Right lobe of liver (tissue), 6 donors: ENCODE results near the gene NR6A1. TPM values are rescaled to one million over a fixed set of nuclear protein-coding genes. Genes with fewer than 3 reads are reported as not detected.

Experiments used
- ATAC-seq, 4 donors: fragments of 200-7000 bp; cut with Tn5 transposase; one replicate each; pipeline ENCODE4 v1.9.1; 2020; ENCODE audit warnings: mild to moderate bottlenecking in 4 of 4, moderate library complexity in 4 of 4
- DNase-seq, 3 donors: peaks; one replicate each; pipeline ENCODE4 v3.0.0-alpha.2; 2020
- H3K27ac ChIP-seq, 3 donors: fragments of 200-600 bp; one replicate each; pipeline ENCODE4 v1.8.0; 2022
- H3K27me3 ChIP-seq, 2 donors: fragments of 200-600 bp; one replicate each; pipeline ENCODE4 v1.8.0; 2022
- H3K36me3 ChIP-seq, 4 donors: fragments of 200-600 bp; sonication (generic) in 1 of 4; one replicate each; pipeline versions ENCODE4 v1.5.1 to v1.8.0; 2017 to 2022; ENCODE audit warnings: control low read depth in 1 of 4
- H3K4me1 ChIP-seq, 4 donors: fragments of 200-600 bp; sonication (generic) in 1 of 4; one replicate each; pipeline versions ENCODE4 v1.5.1 to v1.8.0; 2017 to 2022; ENCODE audit warnings: control low read depth in 1 of 4
- H3K4me3 ChIP-seq, 3 donors: fragments of 200-600 bp; one replicate each; pipeline ENCODE4 v1.8.0; 2022
- H3K9me3 ChIP-seq, 4 donors: fragments of 200-600 bp; sonication (generic) in 1 of 4; one replicate each; pipeline versions ENCODE4 v1.5.1 to v1.8.0; 2017 to 2022; ENCODE audit warnings: control low read depth in 1 of 4
- POLR2A ChIP-seq: fragments of 450-650 bp; IDR thresholded peaks from one replicate; pipeline ENCODE4 v1.6.1; 2017; ENCODE audit warnings: antibody characterized with exemption, mild to moderate bottlenecking
- WGBS: methylation state at CpG from one replicate; pipeline ENCODE4 v1.1.6; 2018; ENCODE audit warnings: low coverage, low lambda C conversion rate; ENCODE audit not compliant: insufficient coverage; ENCODE audit errors: missing lambda C conversion rate; 5-methylcytosine and 5-hydroxymethylcytosine counted together
- intact Hi-C, 2 donors: fragments of 100-400 bp; cut with DNase I; formaldehyde crosslinking; loops; one replicate each; pipeline versions ENCODE4 v1.11.2 to v1.14.1; 2022
- total RNA-seq, 6 experiments: library from RNA; depleted of rRNA in 2 of 6; stranded (reverse); fragments of >200 nt in 2 of 6; fragmentation: NEBNext Ultra II Directional in 3 of 6; extraction: Animal tissue kit (Norgen Biotek cat#: 25700) in 3 of 6; gene quantifications; one replicate each; pipeline versions ENCODE4 v1.1.0 to v1.2.4, GENCODE V29; 2016 to 2023
- TF ChIP-seq, protein P1 (sequence below), 4 donors: fragments of 200-600 bp in 3 of 4; fragments of 450-650 bp in 1 of 4; IDR thresholded peaks; one replicate each; pipeline versions ENCODE4 v1.5.1 to v1.8.0; 2016 to 2022; ENCODE audit warnings: antibody characterized with exemption in 4 of 4, mild to moderate bottlenecking in 2 of 4
- donor health status: DM: no; HTN: yes; CAD: no.
- donor health status: DM: no; HTN: no; CAD: no.
- donor health status: DM: no; HTN: no; CAD: no.
- donor health status: DM: no; HTN: yes; CAD: no.
- donor health status: DM: no; HTN: yes; CAD: no.

The NR6A1 gene
- total RNA-seq, 6 experiments from 2014 or later: 1.3 to 3.6 (median 1.9) TPM

DNA sequence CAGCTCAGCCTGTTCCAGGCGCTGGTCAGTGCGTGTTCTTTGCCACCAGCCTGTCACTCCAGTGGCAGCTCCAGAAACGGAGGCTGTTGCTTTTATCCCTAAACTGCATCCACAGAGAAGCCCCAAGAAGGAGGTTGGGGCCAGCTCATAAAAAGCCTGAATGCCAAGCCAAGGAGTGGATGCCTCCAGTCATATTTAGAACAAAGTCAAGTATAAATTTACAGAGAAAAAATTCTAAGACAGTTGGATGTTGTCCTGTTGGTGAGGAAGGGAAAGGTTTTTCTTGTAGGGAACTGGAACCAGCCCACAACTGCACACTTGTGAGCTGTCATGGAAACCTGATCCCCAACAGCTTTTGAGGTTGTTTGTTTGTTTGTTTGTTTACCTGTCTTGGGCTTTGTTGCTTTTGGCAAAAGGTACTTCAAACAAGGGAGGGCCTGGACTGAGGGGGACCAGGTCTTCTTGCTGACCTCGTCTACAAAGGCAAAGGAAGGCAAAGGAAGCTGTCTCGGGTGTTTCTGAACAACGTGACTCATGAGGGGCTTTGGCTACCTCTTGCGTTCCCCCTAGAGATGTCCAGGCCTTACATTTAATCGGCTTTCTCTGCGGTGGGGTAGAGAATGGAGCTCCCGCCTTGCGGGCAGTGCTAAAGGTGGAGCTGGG is 42.5 kb upstream of the NR6A1 start:
- Histone ChIP-seq H3K36me3 (no peaks in the 10 kb centered on the region), H3K27ac (no peak overlapping the region), H3K9me3 (no peaks in the 10 kb centered on the region), H3K4me3 (no peak overlapping the region), H3K4me1 (peaks cover 0 to 4% (median 0%) of the 10 kb centered on the region in 4 donors), H3K27me3 (no peaks in the 10 kb centered on the region)
- TF ChIP-seq, protein P1, sequence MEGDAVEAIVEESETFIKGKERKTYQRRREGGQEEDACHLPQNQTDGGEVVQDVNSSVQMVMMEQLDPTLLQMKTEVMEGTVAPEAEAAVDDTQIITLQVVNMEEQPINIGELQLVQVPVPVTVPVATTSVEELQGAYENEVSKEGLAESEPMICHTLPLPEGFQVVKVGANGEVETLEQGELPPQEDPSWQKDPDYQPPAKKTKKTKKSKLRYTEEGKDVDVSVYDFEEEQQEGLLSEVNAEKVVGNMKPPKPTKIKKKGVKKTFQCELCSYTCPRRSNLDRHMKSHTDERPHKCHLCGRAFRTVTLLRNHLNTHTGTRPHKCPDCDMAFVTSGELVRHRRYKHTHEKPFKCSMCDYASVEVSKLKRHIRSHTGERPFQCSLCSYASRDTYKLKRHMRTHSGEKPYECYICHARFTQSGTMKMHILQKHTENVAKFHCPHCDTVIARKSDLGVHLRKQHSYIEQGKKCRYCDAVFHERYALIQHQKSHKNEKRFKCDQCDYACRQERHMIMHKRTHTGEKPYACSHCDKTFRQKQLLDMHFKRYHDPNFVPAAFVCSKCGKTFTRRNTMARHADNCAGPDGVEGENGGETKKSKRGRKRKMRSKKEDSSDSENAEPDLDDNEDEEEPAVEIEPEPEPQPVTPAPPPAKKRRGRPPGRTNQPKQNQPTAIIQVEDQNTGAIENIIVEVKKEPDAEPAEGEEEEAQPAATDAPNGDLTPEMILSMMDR (IDR thresholded peaks at IDR 0.05): no peak
- no peak for TF ChIP-seq POLR2A
- DNase-seq (no peak), ATAC-seq (no peak)
- WGBS: 67% methylated on average over 5 of the region's 11 CpGs
- intact Hi-C loops: no loop called here

DNA sequence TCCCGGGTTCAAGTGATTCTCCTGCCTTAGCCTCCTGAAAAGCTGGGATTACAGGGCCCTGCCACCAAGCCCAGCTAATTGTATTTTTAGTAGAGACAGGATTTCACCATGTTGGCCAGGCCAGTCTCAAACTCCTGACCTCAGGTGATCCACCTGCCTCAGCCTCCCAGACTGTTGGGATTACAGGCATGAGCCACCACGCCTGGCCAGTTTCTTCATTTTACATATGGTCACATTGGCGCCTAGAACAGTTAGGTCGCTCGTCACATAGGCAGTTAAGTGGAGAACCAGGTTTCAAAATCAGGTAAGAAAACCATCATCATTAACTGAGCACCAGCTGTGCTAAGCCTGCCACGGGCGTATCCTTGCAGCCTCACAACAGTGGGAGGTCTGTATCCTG is 41.9 kb upstream of the NR6A1 start:
- ATAC-seq: no peak
- no peak for TF ChIP-seq POLR2A
- TF ChIP-seq, protein P1 (IDR thresholded peaks at IDR 0.05): no peak
- peak in 1 of 3 donors; percentile 4 for DNase-seq
- Histone ChIP-seq H3K27me3 (no peaks in the 10 kb centered on the region), H3K27ac (no peak overlapping the region), H3K4me3 (no peak overlapping the region), H3K36me3 (no peaks in the 10 kb centered on the region), H3K4me1 (no peaks in the 10 kb centered on the region), H3K9me3 (no peaks in the 10 kb centered on the region)
- intact Hi-C loops: no loop called here
- 78% methylated on average over 4 of the region's 7 CpGs for WGBS

DNA sequence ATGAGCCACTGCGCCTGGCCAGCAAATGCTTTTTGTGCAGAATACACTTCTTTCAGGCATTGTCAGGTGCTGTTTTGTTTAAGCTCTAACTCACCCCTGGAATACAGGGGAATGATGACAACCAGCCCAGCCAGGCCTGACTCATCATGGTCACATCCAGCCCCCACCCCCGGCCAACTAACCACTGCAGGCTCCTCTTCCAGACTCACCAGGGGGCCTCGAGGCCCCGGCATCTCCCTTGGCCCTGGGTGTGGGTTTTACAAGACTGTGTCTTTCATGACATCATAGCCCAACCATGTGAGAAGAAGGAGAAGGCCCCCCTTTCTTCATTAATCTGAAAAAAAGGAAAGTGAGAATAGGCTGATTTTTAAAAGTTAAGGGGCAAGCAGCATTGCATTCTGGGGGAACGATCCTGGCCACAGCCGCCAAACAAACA is 41.3 kb upstream of the NR6A1 start:
- intact Hi-C loops: no loop called here
- DNase-seq: peak in 1 of 3 donors; percentile 25
- Histone ChIP-seq H3K4me3 (no peak overlapping the region), H3K4me1 (no peaks in the 10 kb centered on the region), H3K27me3 (no peaks in the 10 kb centered on the region), H3K36me3 (no peaks in the 10 kb centered on the region), H3K27ac (no peak overlapping the region), H3K9me3 (no peaks in the 10 kb centered on the region)
- WGBS: 73% methylated on average over 6 of the region's 6 CpGs
- no peak for TF ChIP-seq POLR2A
- ATAC-seq: no peak

DNA sequence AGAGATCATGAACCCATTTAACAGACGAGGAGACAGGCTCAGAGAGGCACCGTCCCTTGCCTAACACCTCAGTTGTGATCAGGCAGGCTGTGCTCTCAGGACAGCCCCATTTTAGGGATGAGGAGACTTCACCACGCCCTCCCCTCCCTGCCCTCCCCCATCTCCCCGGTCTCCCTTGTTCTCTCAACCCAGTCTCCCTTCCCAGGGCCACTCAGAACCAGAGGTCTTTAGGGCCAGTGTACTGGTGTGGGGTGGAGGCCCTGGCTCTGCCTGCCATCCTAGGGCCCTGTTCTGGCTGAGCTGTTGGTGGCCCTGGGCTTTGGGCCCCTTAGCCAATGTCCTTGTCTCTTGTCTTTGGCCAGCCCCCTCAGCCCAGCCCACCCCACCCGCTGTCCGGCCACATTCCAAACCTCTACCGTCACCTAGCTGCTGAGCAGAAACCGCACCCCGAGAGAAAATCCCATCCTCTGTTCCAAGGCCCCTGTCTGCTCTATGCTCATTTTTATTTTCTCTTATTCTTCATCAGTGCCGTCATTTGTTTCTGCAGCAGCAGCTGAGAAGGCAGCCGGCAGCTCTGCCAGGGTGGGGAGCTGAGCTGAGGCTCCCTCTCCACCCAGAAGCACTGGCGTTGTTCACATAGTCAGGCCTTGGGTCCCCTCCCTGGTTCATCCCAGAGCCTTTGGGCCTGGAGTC is 39.7 kb upstream of the NR6A1 start:
- intact Hi-C loops: no loop called here
- no peaks in the 10 kb centered on the region for H3K36me3 ChIP-seq
- H3K9me3 ChIP-seq: no peaks in the 10 kb centered on the region
- H3K4me3 ChIP-seq: no peak overlapping the region
- H3K27me3 ChIP-seq: no peaks in the 10 kb centered on the region
- DNase-seq (no peak), ATAC-seq (no peak)
- TF ChIP-seq, protein P1 (IDR thresholded peaks at IDR 0.05): no peak
- no peak for TF ChIP-seq POLR2A
- WGBS: 67% methylated on average over 10 of the region's 12 CpGs
- H3K4me1 ChIP-seq: no peaks in the 10 kb centered on the region
- no peak overlapping the region for H3K27ac ChIP-seq
